SK-N-SH (cell line): ENCODE measurements around the gene NDUFAF5. TPM values are rescaled to one million over a fixed set of nuclear protein-coding genes. Genes with fewer than 3 reads are reported as not detected.

Source experiments
- CTCF ChIA-PET: fragments of 300-600, 350-600 bp; formaldehyde crosslinking; extraction: SDS; loops from one replicate; lab custom pipeline; 2021; lab: Yijun Ruan, JAX
- POLR2A ChIA-PET: fragments of 350-600 bp; sonication (Branson Sonifier 250); formaldehyde crosslinking; extraction: SDS; loops from one replicate; lab custom pipeline; 2020; ENCODE audit warnings: antibody characterized with exemption, inconsistent platforms; lab: Yijun Ruan, JAX
- DNase-seq: peaks from one replicate; pipeline ENCODE4 v3.0.0; 2012
- H2AFZ ChIP-seq: fragments of 200-600 bp; sonication (generic); 2 replicates; pipeline ENCODE4 v1.8.1; 2016; ENCODE audit warnings: antibody characterized with exemption, mild to moderate bottlenecking, low read depth
- H3F3A ChIP-seq: fragments of 200-600 bp; sonication (generic); replicated peaks from 2 replicates; pipeline ENCODE3; 2016; ENCODE audit warnings: antibody characterized with exemption, mild to moderate bottlenecking; ENCODE audit not compliant: insufficient read depth
- H3K27ac ChIP-seq, 2 experiments: fragments of 200-500 bp in 1 of 2; fragments of 200-600 bp in 1 of 2; sonication (Bioruptor generic) in 1 of 2; sonication (generic), shearing (Covaris generic) in 1 of 2; 2 replicates each; pipeline versions ENCODE4 v1.5.1 to v1.6.1; 2014 to 2016; ENCODE audit warnings: low read depth in 2 of 2, inconsistent platforms in 1 of 2, low read length in 1 of 2, mild to moderate bottlenecking in 1 of 2, mixed read lengths in 1 of 2
- H3K27me3 ChIP-seq: fragments of 200-600 bp; sonication (generic), shearing (Covaris generic); 2 replicates; pipeline ENCODE4 v1.6.1; 2016; ENCODE audit warnings: mixed run types; ENCODE audit not compliant: insufficient read depth
- H3K36me3 ChIP-seq, 2 experiments: fragments of 200-500 bp in 1 of 2; fragments of 200-600 bp in 1 of 2; sonication (Bioruptor generic) in 1 of 2; sonication (generic) in 1 of 2; replicated peaks in 1 of 2; 2 replicates each; pipeline versions ENCODE3 to v1.5.1; 2014 to 2016; ENCODE audit warnings: low read length in 1 of 2, mild to moderate bottlenecking in 1 of 2; ENCODE audit not compliant: insufficient read depth in 2 of 2, control insufficient read depth in 1 of 2
- H3K4me1 ChIP-seq, 2 experiments: fragments of 200-500 bp in 1 of 2; fragments of 200-600 bp in 1 of 2; sonication (Bioruptor generic) in 1 of 2; sonication (generic), shearing (Covaris generic) in 1 of 2; 2 replicates each; pipeline versions ENCODE4 v1.5.1 to v1.6.1; 2014 to 2016; ENCODE audit warnings: low read depth in 1 of 2, low read length in 1 of 2, mixed run types in 1 of 2; ENCODE audit not compliant: insufficient read depth in 2 of 2, control insufficient read depth in 1 of 2
- H3K4me2 ChIP-seq: fragments of 200-600 bp; sonication (generic), shearing (Covaris generic); 2 replicates; pipeline ENCODE4 v1.6.1; 2017; ENCODE audit warnings: mixed run types
- H3K4me3 ChIP-seq, 2 experiments: fragments of 200-500 bp in 1 of 2; fragments of 200-600 bp in 1 of 2; sonication (Bioruptor generic) in 1 of 2; sonication (generic), shearing (Covaris generic) in 1 of 2; 2 replicates each; pipeline versions ENCODE4 v1.5.1 to v1.8.1; 2014 to 2016; ENCODE audit warnings: low read depth in 2 of 2, inconsistent platforms in 1 of 2, low read length in 1 of 2, mild to moderate bottlenecking in 1 of 2, mixed read lengths in 1 of 2, moderate library complexity in 1 of 2
- H3K79me2 ChIP-seq: fragments of 200-600 bp; sonication (generic); 2 replicates; pipeline ENCODE4 v1.8.1; 2017; ENCODE audit warnings: mild to moderate bottlenecking; ENCODE audit not compliant: insufficient read depth
- H3K9ac ChIP-seq: fragments of 200-600 bp; sonication (generic); 2 replicates; pipeline ENCODE4 v1.6.1; 2017; ENCODE audit warnings: mixed run types
- H3K9me2 ChIP-seq: fragments of 200-600 bp; sonication (generic); 2 replicates; pipeline ENCODE4 v1.6.1; 2017; ENCODE audit warnings: mixed run types
- H3K9me3 ChIP-seq: fragments of 200-600 bp; sonication (generic); 2 replicates; pipeline ENCODE4 v1.6.1; 2017; ENCODE audit warnings: mixed run types, mild to moderate bottlenecking, moderate library complexity
- H4K20me1 ChIP-seq: fragments of 200-600 bp; sonication (generic); 2 replicates; pipeline ENCODE4 v1.6.1; 2017; ENCODE audit warnings: mild to moderate bottlenecking, mixed run types; ENCODE audit not compliant: insufficient read depth
- CHD2 ChIP-seq: fragments of 150-350 bp; IDR thresholded peaks from 2 replicates; pipeline ENCODE4 v1.6.1; 2018; ENCODE audit warnings: low read length; ENCODE audit not compliant: partially characterized antibody
- CTCF ChIP-seq: fragments of 200-600 bp; sonication (generic); IDR thresholded peaks from 2 replicates; pipeline ENCODE4 v1.6.1; 2017; ENCODE audit warnings: antibody characterized with exemption, mild to moderate bottlenecking, moderate library complexity
- EP300 ChIP-seq, 2 experiments: IDR thresholded peaks; 2 replicates each; pipeline versions ENCODE4 v1.4.0 to v1.6.1; 2012; ENCODE audit warnings: borderline replicate concordance in 1 of 2, low read depth in 1 of 2, low read length in 1 of 2
- EZH2phosphoT487 ChIP-seq: fragments of 200-600 bp; sonication (generic); IDR thresholded peaks from 2 replicates; pipeline ENCODE4 v1.6.1; 2017; ENCODE audit warnings: low read depth, mixed run types, mild to moderate bottlenecking, antibody characterized with exemption, moderate library complexity, borderline replicate concordance
- FOXJ3 ChIP-seq: sonication (generic); formaldehyde crosslinking; IDR thresholded peaks from 2 replicates; pipeline ENCODE4 v1.5.1; 2020; ENCODE audit warnings: mild to moderate bottlenecking, missing genetic modification reagents
- GABPA ChIP-seq: IDR thresholded peaks from 2 replicates; pipeline ENCODE4 v1.4.0; 2012; ENCODE audit warnings: low read depth, mild to moderate bottlenecking
- GATA2 ChIP-seq: sonication (generic); formaldehyde crosslinking; IDR thresholded peaks from 2 replicates; pipeline ENCODE4 v1.5.0; 2020; ENCODE audit warnings: mild to moderate bottlenecking, missing genetic modification reagents
- JUND ChIP-seq: IDR thresholded peaks from 2 replicates; pipeline ENCODE4 v1.4.0; 2012
- MXI1 ChIP-seq: IDR thresholded peaks from 2 replicates; pipeline ENCODE4 v1.6.1; 2012; ENCODE audit warnings: mild to moderate bottlenecking, low read depth, low read length, improper control_type of control experiment
- NRF1 ChIP-seq: IDR thresholded peaks from 2 replicates; pipeline ENCODE4 v1.6.1; 2012; ENCODE audit warnings: low read depth, mild to moderate bottlenecking, low read length
- RCOR1 ChIP-seq: fragments of 150-350 bp; IDR thresholded peaks from 2 replicates; pipeline ENCODE4 v1.6.1; 2017; ENCODE audit warnings: antibody characterized with exemption, low read length
- RFX5 ChIP-seq: IDR thresholded peaks from 2 replicates; pipeline ENCODE4 v1.6.1; 2012; ENCODE audit warnings: mild to moderate bottlenecking, improper control_type of control experiment, low read length
- TAF1 ChIP-seq: IDR thresholded peaks from 2 replicates; pipeline ENCODE4 v1.6.1; 2012; ENCODE audit warnings: low read depth, mild to moderate bottlenecking, low read length, moderate library complexity, borderline replicate concordance
- TCF12 ChIP-seq: IDR thresholded peaks from 2 replicates; pipeline ENCODE4 v1.4.0; 2012
- TEAD4 ChIP-seq: IDR thresholded peaks from 2 replicates; pipeline ENCODE4 v1.4.0; 2012; ENCODE audit warnings: mild to moderate bottlenecking, borderline replicate concordance; ENCODE audit not compliant: insufficient read depth
- YY1 ChIP-seq: IDR thresholded peaks from 2 replicates; pipeline ENCODE4 v1.4.0; 2012; ENCODE audit warnings: low read depth, mild to moderate bottlenecking
- WGBS: methylation state at CpG from one replicate; pipeline ENCODE4 v1.1.6; 2017; ENCODE audit warnings: low lambda C conversion rate; 5-methylcytosine and 5-hydroxymethylcytosine counted together
- polyA plus RNA-seq, 3 experiments: library from polyadenylated mRNA; depleted of rRNA; stranded (reverse); fragments of >200 nt; gene quantifications; 2 replicates each; pipeline ENCODE4 v1.2.3, GENCODE V29; 2012

The NDUFAF5 gene
- polyA plus RNA-seq, 1 of the 3 experiments (the other 2 are of a cell fraction) = 8.0 TPM

GRCh38 chr20:13813910-13814309, 29.1 kb downstream of the NDUFAF5 start:
- H2AFZ ChIP-seq = no peak overlapping the region
- H4K20me1 ChIP-seq = no peaks in the 10 kb centered on the region
- POLR2A ChIA-PET = no interaction called here
- no peaks in the 10 kb centered on the region for H3K79me2 ChIP-seq
- TF ChIP-seq GATA2 (CRISPR knock-in tag) = no peak
- TF ChIP-seq MXI1 = no peak
- TF ChIP-seq FOXJ3 = no peak
- no peak for TF ChIP-seq YY1
- TF ChIP-seq RCOR1 = no peak
- TF ChIP-seq NRF1 = no peak
- no peak for TF ChIP-seq TEAD4
- no peak for TF ChIP-seq CTCF
- no peak for TF ChIP-seq GABPA
- no peaks in the 10 kb centered on the region for H3K27me3 ChIP-seq
- peaks cover 2% of the 10 kb centered on the region for H3F3A ChIP-seq
- H3K4me3 ChIP-seq = no peak overlapping the region
- H3K9ac ChIP-seq = no peak overlapping the region
- no peak for DNase-seq
- no peak overlapping the region for H3K4me2 ChIP-seq
- CTCF ChIA-PET = interaction anchor here (1.0 kb wide), 1 partner anchor 241 kb away, joined by 5 read pairs; no protein-coding TSS in a partner anchor
- no peaks in the 10 kb centered on the region for H3K9me3 ChIP-seq
- peaks cover 62 to 95% of the 10 kb centered on the region in 2 experiments for H3K36me3 ChIP-seq
- H3K27ac ChIP-seq = no peak overlapping the region
- no peaks in the 10 kb centered on the region for H3K9me2 ChIP-seq
- 77% methylated on average over 3 of the region's 3 CpGs for WGBS
- H3K4me1 ChIP-seq = peaks cover 0 to 10% of the 10 kb centered on the region in 2 experiments; a peak in 1 of 4 replicates

- no peaks in the 10 kb centered on the region for H3K9me2 ChIP-seq
- TF ChIP-seq MXI1 = no peak
- TF ChIP-seq JUND = no peak
- no peak for TF ChIP-seq TCF12
- TF ChIP-seq EP300 (IDR thresholded peaks at IDR 0.05; ENCODE audit: borderline replicate concordance in 1 of 2, low read depth in 1 of 2, low read length in 1 of 2) = no peak
- no peak for TF ChIP-seq TAF1
- no peak for TF ChIP-seq RCOR1
- TF ChIP-seq EZH2phosphoT487 = no peak
- no peak for TF ChIP-seq RFX5
- no peak for TF ChIP-seq TEAD4
- no peak for TF ChIP-seq CHD2
- WGBS = 100% methylated on average over 4 of the region's 4 CpGs
- H3K27ac ChIP-seq = no peak overlapping the region
- H3K4me3 ChIP-seq = no peak overlapping the region
- no peaks in the 10 kb centered on the region for H3K9me3 ChIP-seq
- no peaks in the 10 kb centered on the region for H3K79me2 ChIP-seq
- ChIA-PET CTCF (no interaction called here), POLR2A (no interaction called here)
- DNase-seq = no peak
- peaks cover 4% of the 10 kb centered on the region for H3F3A ChIP-seq
- H2AFZ ChIP-seq = no peak overlapping the region
- H3K36me3 ChIP-seq = peaks cover 56 to 88% of the 10 kb centered on the region in 2 experiments
- no peak overlapping the region for H3K4me2 ChIP-seq
- no peaks in the 10 kb centered on the region for H4K20me1 ChIP-seq
- H3K4me1 ChIP-seq = peaks cover 0 to 10% of the 10 kb centered on the region in 2 experiments; a peak in 1 of 4 replicates
- H3K27me3 ChIP-seq = no peaks in the 10 kb centered on the region
- H3K9ac ChIP-seq = no peak overlapping the region
Measured at GRCh38 chr20:13814672-13815071, 29.8 kb downstream of the NDUFAF5 start.
